ENCODE data around the gene MARF1. TPM values are rescaled to one million over a fixed set of nuclear protein-coding genes. Genes with fewer than 3 reads are reported as not detected.

The MARF1 gene
- total and polyA plus RNA-seq, 2 of the 8 experiments (the other 6 are each of a cell fraction or from before 2014, with no cell fraction given), result 5.6 to 31.4 TPM

- Histone ChIP-seq H3K4me3 (ENCODE audit: extremely low read depth in 1 of 4, insufficient read depth in 2 of 4, low read depth in 3 of 4, low read length in 4 of 4) (no peak overlapping the region), H3K4ac (replicated peaks; ENCODE audit: insufficient read length, low read depth, low read length) (no peak overlapping the region)
- no peak for FAIRE-seq
- TF ChIP-seq GABPA (IDR thresholded peaks at IDR 0.05; ENCODE audit: borderline replicate concordance, insufficient read depth, low read length), result no peak
- no peak for TF ChIP-seq POU5F1 (IDR thresholded peaks at IDR 0.05; ENCODE audit: low read depth, low read length)
- no peak for TF ChIP-seq SP1 (IDR thresholded peaks at IDR 0.05; ENCODE audit: low read depth, low read length)
- TF ChIP-seq KDM4A (IDR thresholded peaks at IDR 0.05; ENCODE audit: low read depth, low read length, severe bottlenecking), result no peak
- no peak for TF ChIP-seq SUZ12 (IDR thresholded peaks at IDR 0.05; ENCODE audit: low read length)
- no peak for TF ChIP-seq GTF2F1 (IDR thresholded peaks at IDR 0.05; ENCODE audit: borderline replicate concordance, low read depth, low read length)
- TF ChIP-seq HDAC6 (IDR thresholded peaks at IDR 0.05; ENCODE audit: low read depth, low read length), result no peak
- TF ChIP-seq MAFK (IDR thresholded peaks at IDR 0.05; ENCODE audit: low read depth, low read length), result no peak
Observed at GRCh38 chr16:15552507-15552906, 90.4 kb downstream of the MARF1 start.

More at GRCh38 chr16:15552507-15552906, 90.4 kb downstream of the MARF1 start:
- Histone ChIP-seq H4K5ac (ENCODE audit: insufficient read length, low read depth, low read length) (no peak overlapping the region), H2AFZ (ENCODE audit: low read length) (no peak overlapping the region), H3K79me1 (ENCODE audit: low read depth, low read length) (no peaks in the 10 kb centered on the region), H3K14ac (ENCODE audit: insufficient read length) (no peak overlapping the region), H3K4me1 (replicated peaks in 1 of 4; ENCODE audit: control insufficient read depth in 3 of 4, insufficient read depth in 4 of 4, low read length in 3 of 4) (peaks cover 0 to 5% (median 4%) of the 10 kb centered on the region in 4 experiments; a peak in 3 of 7 replicates), H3K36me3 (ENCODE audit: control insufficient read depth in 2 of 4, insufficient read depth in 4 of 4, low read length in 3 of 4) (no peaks in the 10 kb centered on the region), H2BK120ac (replicated peaks; ENCODE audit: low read depth, low read length) (no peak overlapping the region), H2AK5ac (ENCODE audit: low read depth, low read length) (no peak overlapping the region), H2BK12ac (ENCODE audit: low read depth, low read length) (no peak overlapping the region), H3K18ac (ENCODE audit: extremely low read depth, low read length) (no peak overlapping the region), H4K91ac (replicated peaks; ENCODE audit: insufficient read length, low read length) (no peak overlapping the region), H2BK20ac (ENCODE audit: low read length) (no peak overlapping the region), H3K27me3 (replicated peaks in 1 of 4; ENCODE audit: control insufficient read depth in 3 of 4, extremely low read depth in 1 of 4, insufficient read depth in 3 of 4, low read length in 3 of 4) (no peaks in the 10 kb centered on the region), H3K9ac (replicated peaks in 1 of 4; ENCODE audit: extremely low read depth in 1 of 4, low read depth in 3 of 4, low read length in 3 of 4) (no peak overlapping the region), H4K8ac (ENCODE audit: extremely low read depth, insufficient read depth, low read length) (no peak overlapping the region), H3K27ac (ENCODE audit: low read depth, low read length) (no peak overlapping the region), H3K4me2 (ENCODE audit: insufficient read depth in 1 of 2, low read depth in 2 of 2, low read length in 2 of 2) (no peak overlapping the region), H3K23me2 (ENCODE audit: low read depth, low read length) (no peaks in the 10 kb centered on the region), H4K20me1 (replicated peaks in 1 of 2; ENCODE audit: control insufficient read depth in 1 of 2, insufficient read depth in 2 of 2, low read length in 2 of 2) (no peaks in the 10 kb centered on the region), H3K79me2 (ENCODE audit: control insufficient read depth in 1 of 2, insufficient read depth in 2 of 2, low read length in 2 of 2) (no peaks in the 10 kb centered on the region), H2BK15ac (ENCODE audit: low read length) (no peak overlapping the region), H3K56ac (replicated peaks; ENCODE audit: insufficient read length, low read depth, low read length) (no peak overlapping the region), H3K9me3 (ENCODE audit: insufficient read depth in 2 of 2, low read depth in 1 of 2, low read length in 1 of 2) (no peaks in the 10 kb centered on the region), H2BK5ac (ENCODE audit: low read depth, low read length) (no peak overlapping the region), H3K23ac (ENCODE audit: insufficient read length) (no peak overlapping the region)
- POLR2A ChIA-PET (ENCODE audit: partially characterized antibody), result no interaction called here
- no peak for DNase-seq (ENCODE audit: low read depth in 1 of 2, low spot score in 2 of 2)
- CTCF ChIA-PET (ENCODE audit: partially characterized antibody), result interaction anchor here (1.4 to 4.3 kb wide), 4 partner anchors 12 to 589 kb away, joined by 4 to 42 read pairs (median 18); no protein-coding TSS in a partner anchor
- 86% methylated on average over 6 of the region's 6 CpGs; no CpG with 5 or more reads in 1 of the 2 experiments for WGBS, 2 experiments (ENCODE audit: extremely low coverage in 1 of 2, insufficient coverage in 1 of 2, insufficient read length in 1 of 2, insufficient replicate concordance in 2 of 2, low coverage in 1 of 2, low lambda C conversion rate in 2 of 2, missing lambda C conversion rate in 1 of 2)

All from H1 (cell line).